Stimulated activated memory B cell treated with anti-CD40 and anti-IgM and Interleukin-4, amounts not matched to agents 10 μg/mL and 1 μg/mL and 100 μg/mL, for 72 hours (primary cell): ENCODE results near the gene ANKS1A.

Experiments
- ATAC-seq: fragments of 150-1000 bp; cut with Tn5 transposase; 2 replicates; pipeline ENCODE4 v1.10.0; 2021
- H3K27ac Mint-ChIP-seq: one replicate; pipeline ENCODE4 v1.8.0; 2022; ENCODE audit warnings: mild to moderate bottlenecking, mixed read lengths
- H3K27me3 Mint-ChIP-seq: one replicate; pipeline ENCODE4 v1.8.0; 2022; ENCODE audit warnings: mixed read lengths
- H3K36me3 Mint-ChIP-seq: one replicate; pipeline ENCODE4 v1.8.0; 2022; ENCODE audit warnings: mixed read lengths
- H3K4me1 Mint-ChIP-seq: one replicate; pipeline ENCODE4 v1.8.0; 2022; ENCODE audit warnings: mixed read lengths
- H3K4me3 Mint-ChIP-seq: one replicate; pipeline ENCODE4 v1.8.0; 2022; ENCODE audit warnings: mild to moderate bottlenecking, moderate library complexity, mixed read lengths
- H3K9me3 Mint-ChIP-seq: one replicate; pipeline ENCODE4 v1.8.0; 2022; ENCODE audit warnings: mixed read lengths

ANKS1A gene

GRCh38 chr6:35019831-35020230 is 130.8 kb downstream of the ANKS1A start:
- Mint-ChIP-seq H3K27ac (no peak overlapping the region), H3K4me3 (no peak overlapping the region), H3K9me3 (no peaks in the 10 kb centered on the region), H3K4me1 (no peaks in the 10 kb centered on the region), H3K27me3 (no peaks in the 10 kb centered on the region), H3K36me3 (peaks cover 40% of the 10 kb centered on the region)
- no peak for ATAC-seq

DNA sequence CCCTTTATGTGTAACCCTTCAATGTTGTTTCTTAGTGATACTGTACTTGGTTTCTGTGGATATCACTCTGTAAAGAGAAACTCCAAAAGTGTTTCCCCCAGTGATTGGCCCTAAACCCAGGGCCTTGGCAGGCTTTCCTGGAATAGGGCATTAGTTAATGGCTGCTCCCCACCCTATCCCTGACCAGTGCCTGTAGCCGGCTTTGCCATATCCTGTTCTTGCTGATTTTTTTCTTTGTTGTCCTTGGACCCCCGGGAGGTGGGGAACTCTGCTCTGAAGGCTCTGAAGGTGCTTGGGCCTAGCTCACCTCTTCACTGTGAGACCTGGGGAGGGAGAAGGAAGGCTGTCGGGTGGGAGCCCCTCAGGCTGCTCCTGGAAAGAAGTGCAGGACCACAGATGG is 131.9 kb downstream of the ANKS1A start:
- no peak for ATAC-seq
- H3K9me3 Mint-ChIP-seq: no peaks in the 10 kb centered on the region
- no peaks in the 10 kb centered on the region for H3K4me1 Mint-ChIP-seq
- H3K36me3 Mint-ChIP-seq: peaks cover 40% of the 10 kb centered on the region
- no peak overlapping the region for H3K27ac Mint-ChIP-seq
- no peaks in the 10 kb centered on the region for H3K27me3 Mint-ChIP-seq
- no peak overlapping the region for H3K4me3 Mint-ChIP-seq

DNA sequence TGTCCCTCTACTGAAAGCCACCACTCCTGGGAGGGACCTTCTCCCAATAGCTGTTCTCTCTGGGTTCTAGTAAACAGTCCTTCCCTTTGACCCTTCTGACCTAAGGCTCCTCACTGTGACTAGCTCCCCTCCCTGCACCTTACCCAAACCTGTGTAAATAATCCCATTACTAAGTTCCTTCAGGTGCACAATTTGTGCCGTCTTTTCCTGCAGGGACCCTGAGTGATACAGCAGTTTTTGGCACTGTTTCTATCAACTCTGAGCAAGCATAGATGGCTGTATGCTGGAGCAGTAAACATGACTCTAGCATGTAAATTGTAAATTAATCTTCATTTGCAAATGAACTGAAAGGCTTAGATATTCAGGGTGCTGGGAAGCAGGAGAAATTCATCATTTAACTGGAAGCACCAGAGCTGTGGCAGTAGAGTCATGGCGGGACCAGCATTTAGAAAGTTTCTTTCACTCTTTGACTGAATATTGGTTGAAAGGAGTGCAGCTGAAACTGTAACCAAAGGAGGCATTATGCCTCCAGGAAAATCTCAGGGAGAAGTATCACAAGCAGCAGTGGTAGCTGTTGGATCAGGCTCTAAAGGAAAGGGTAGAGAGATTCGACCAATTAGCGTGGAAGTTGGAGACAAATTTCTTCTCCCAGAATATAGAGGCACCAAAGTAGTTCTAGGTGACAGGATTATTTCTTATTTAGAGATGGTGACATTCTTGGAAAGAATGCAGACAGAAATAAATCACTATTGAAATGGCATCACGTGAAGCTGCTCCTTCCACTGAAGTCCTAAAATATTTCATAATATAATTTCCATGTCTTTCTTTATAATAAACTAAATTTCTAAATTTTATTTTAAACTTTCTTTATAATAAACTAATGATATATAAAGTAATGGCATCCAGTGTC is 134.3 kb downstream of the ANKS1A start:
- H3K27ac Mint-ChIP-seq: no peak overlapping the region
- no peak for ATAC-seq
- no peaks in the 10 kb centered on the region for H3K9me3 Mint-ChIP-seq
- H3K36me3 Mint-ChIP-seq: peaks cover 24% of the 10 kb centered on the region
- H3K27me3 Mint-ChIP-seq: no peaks in the 10 kb centered on the region
- H3K4me3 Mint-ChIP-seq: no peak overlapping the region
- H3K4me1 Mint-ChIP-seq: no peaks in the 10 kb centered on the region

DNA sequence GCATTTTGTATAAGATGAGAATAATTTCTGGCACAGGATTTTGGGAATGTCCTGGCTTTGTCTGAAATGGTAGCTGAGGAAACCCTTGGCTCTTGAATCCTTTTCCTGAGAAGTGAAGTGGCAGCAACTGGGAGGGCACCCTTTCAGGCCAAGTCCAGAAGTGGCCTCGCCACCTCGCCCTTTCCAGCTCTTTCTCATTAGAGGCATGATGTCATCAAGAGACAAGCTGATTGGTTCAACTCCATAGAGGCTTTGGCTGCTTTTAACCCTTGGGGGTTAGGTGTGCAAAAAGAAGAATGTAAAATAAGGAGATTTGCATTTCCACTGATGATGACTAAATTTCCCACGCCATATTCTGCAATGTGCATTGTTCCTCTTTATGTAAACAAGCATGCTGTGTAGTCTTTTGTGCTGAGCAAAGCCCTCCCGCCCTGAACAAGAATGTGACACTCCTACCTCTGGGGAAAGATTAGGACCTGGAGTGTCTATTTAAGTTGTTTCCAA is 135.5 kb downstream of the ANKS1A start:
- Mint-ChIP-seq H3K4me3 (no peak overlapping the region), H3K9me3 (no peaks in the 10 kb centered on the region), H3K27ac (no peak overlapping the region), H3K36me3 (peaks cover 12% of the 10 kb centered on the region), H3K4me1 (no peaks in the 10 kb centered on the region), H3K27me3 (no peaks in the 10 kb centered on the region)
- ATAC-seq: no peak

- Mint-ChIP-seq H3K4me3 (no peak overlapping the region), H3K27ac (no peak overlapping the region), H3K9me3 (no peaks in the 10 kb centered on the region), H3K4me1 (no peaks in the 10 kb centered on the region), H3K36me3 (peaks cover 10% of the 10 kb centered on the region), H3K27me3 (no peaks in the 10 kb centered on the region)
- ATAC-seq: no peak
Observed at GRCh38 chr6:35025232-35026188, 136.5 kb downstream of the ANKS1A start.

- H3K9me3 Mint-ChIP-seq: no peaks in the 10 kb centered on the region
- H3K4me3 Mint-ChIP-seq: no peak overlapping the region
- ATAC-seq: no peak
- H3K36me3 Mint-ChIP-seq: peaks cover 21% of the 10 kb centered on the region
- H3K4me1 Mint-ChIP-seq: no peaks in the 10 kb centered on the region
- no peaks in the 10 kb centered on the region for H3K27me3 Mint-ChIP-seq
- no peak overlapping the region for H3K27ac Mint-ChIP-seq
Observed at GRCh38 chr6:35026434-35027222, 137.6 kb downstream of the ANKS1A start.

- no peaks in the 10 kb centered on the region for H3K4me1 Mint-ChIP-seq
- no peaks in the 10 kb centered on the region for H3K27me3 Mint-ChIP-seq
- H3K36me3 Mint-ChIP-seq: peaks cover 23% of the 10 kb centered on the region
- no peak for ATAC-seq
- H3K9me3 Mint-ChIP-seq: no peaks in the 10 kb centered on the region
- no peak overlapping the region for H3K4me3 Mint-ChIP-seq
- H3K27ac Mint-ChIP-seq: no peak overlapping the region
Observed at GRCh38 chr6:35027807-35028206, 138.8 kb downstream of the ANKS1A start.

- Mint-ChIP-seq H3K4me3 (no peak overlapping the region), H3K4me1 (no peaks in the 10 kb centered on the region), H3K9me3 (no peaks in the 10 kb centered on the region), H3K36me3 (peaks cover 23% of the 10 kb centered on the region), H3K27me3 (no peaks in the 10 kb centered on the region), H3K27ac (no peak overlapping the region)
- no peak for ATAC-seq
Observed at GRCh38 chr6:35028781-35029769, 140.0 kb downstream of the ANKS1A start.

DNA sequence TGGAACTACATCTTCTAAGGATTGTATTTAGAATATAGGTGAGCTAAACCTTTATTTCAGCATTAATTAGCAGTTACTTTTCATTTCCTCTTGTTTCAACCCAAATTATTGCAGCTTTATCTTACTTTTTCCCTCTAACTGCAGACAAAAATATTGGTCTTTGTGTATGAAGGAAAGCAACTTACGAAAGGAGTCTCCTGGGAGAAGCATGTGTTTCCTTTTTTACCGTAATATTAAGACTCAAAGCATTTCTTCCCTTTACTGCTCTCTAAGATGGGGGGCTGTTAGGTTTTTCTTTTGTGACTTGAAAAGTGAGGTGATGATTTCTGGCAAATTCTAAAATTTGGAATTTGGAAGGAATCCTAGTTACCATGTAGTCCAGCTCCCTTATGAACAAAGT is 141.0 kb downstream of the ANKS1A start:
- no peaks in the 10 kb centered on the region for H3K4me1 Mint-ChIP-seq
- no peak for ATAC-seq
- H3K4me3 Mint-ChIP-seq: no peak overlapping the region
- H3K9me3 Mint-ChIP-seq: no peaks in the 10 kb centered on the region
- H3K36me3 Mint-ChIP-seq: peaks cover 28% of the 10 kb centered on the region
- no peak overlapping the region for H3K27ac Mint-ChIP-seq
- no peaks in the 10 kb centered on the region for H3K27me3 Mint-ChIP-seq

DNA sequence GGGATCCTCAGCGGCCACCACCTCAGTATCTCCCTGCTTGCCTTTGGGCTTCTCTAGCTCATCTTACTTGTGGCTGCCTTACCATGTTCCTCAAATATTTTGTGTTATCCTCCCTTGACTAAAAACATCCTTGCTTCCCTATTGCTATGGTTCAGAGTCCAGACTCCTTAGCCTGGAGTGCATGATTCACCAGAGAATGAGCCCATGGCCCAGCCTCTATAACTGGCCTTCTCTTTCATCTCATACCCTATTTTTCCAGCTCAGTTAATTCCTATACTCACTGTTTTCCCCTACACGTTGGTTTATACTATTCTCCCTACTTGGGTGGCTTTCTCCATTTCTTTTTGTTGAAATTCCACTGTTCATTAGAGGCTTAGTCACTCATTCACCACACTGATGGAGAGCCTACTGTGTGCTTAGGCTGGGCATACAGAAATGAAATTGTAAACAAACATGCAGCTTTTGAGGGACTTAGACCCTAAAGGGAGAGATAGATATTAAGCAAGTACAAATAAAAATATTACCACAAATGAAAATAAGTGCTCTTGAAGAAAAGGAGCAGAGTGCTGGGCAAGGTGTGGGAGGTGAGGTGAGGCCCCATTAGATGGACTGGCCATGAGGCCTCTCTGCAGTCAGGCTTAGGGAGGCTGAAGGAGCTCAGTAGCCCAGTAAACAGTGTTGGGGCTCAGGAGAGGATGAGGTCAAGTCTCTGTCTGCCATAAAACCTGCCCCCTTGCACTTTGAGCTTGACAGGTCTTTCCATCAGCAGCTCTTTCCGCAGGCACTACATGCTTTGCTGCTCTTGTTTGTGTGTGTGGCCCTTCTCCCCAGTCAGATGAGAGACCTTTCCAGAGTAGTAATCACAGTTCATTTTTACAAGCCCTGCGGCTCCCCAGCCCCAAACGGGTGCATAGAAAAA is 142.8 kb downstream of the ANKS1A start:
- H3K27me3 Mint-ChIP-seq: no peaks in the 10 kb centered on the region
- H3K36me3 Mint-ChIP-seq: peaks cover 34% of the 10 kb centered on the region
- no peak overlapping the region for H3K4me3 Mint-ChIP-seq
- no peak for ATAC-seq
- H3K9me3 Mint-ChIP-seq: no peaks in the 10 kb centered on the region
- H3K4me1 Mint-ChIP-seq: no peaks in the 10 kb centered on the region
- H3K27ac Mint-ChIP-seq: no peak overlapping the region

GRCh38 chr6:35033683-35034082 is 144.6 kb downstream of the ANKS1A start:
- Mint-ChIP-seq H3K9me3 (no peaks in the 10 kb centered on the region), H3K4me1 (no peaks in the 10 kb centered on the region), H3K27me3 (no peaks in the 10 kb centered on the region), H3K27ac (no peak overlapping the region), H3K36me3 (peaks cover 35% of the 10 kb centered on the region), H3K4me3 (no peak overlapping the region)
- ATAC-seq: no peak

DNA sequence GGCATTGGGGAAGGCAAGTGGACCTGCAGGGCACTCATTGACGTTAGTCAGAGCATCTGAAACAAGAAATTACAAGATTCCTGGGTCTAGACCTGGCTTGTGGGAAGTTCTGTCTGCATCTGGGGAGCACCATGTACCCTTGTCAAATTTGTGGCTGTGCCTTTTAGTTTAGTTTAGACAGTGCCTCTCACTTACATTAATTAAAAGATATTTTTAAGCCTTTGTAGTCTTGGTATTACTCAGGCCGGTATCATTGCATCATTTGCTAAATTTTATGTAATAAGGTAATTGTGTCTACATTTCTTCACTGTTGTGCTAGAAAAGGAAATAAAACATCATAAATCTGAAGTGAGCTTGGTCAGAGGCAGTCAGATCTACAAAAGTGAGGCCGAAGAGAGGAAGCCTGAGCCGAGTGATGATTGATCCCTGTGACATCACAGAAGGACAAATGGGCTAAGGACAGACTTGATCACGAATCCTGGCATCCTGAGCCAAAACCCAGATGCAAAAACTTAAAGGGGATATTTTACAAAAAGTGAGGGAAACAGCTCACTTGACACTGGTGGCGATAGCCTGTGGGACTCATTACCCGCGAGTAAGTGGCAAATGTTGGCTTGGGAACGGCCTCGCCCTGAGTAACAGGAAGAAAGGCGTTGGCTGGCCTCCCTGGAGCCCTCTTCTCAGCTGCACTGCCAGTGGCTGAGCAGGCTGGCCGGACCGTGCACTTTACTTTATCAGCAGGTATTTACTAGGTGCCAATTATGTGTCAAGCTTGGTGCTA is 145.5 kb downstream of the ANKS1A start:
- no peaks in the 10 kb centered on the region for H3K27me3 Mint-ChIP-seq
- H3K4me3 Mint-ChIP-seq: no peak overlapping the region
- no peak overlapping the region for H3K27ac Mint-ChIP-seq
- H3K9me3 Mint-ChIP-seq: no peaks in the 10 kb centered on the region
- H3K36me3 Mint-ChIP-seq: peaks cover 36% of the 10 kb centered on the region
- no peaks in the 10 kb centered on the region for H3K4me1 Mint-ChIP-seq
- no peak for ATAC-seq
